GM19397 (cell line): ENCODE measurements around the gene DIO1.

Source experiments
- ATAC-seq: cut with Tn5 transposase; IDR thresholded peaks from one replicate; pipeline ENCODE4 v1.9.1; 2021; ENCODE audit warnings: mild to moderate bottlenecking, moderate library complexity; ENCODE audit not compliant: unreplicated experiment

Gene DIO1

DNA sequence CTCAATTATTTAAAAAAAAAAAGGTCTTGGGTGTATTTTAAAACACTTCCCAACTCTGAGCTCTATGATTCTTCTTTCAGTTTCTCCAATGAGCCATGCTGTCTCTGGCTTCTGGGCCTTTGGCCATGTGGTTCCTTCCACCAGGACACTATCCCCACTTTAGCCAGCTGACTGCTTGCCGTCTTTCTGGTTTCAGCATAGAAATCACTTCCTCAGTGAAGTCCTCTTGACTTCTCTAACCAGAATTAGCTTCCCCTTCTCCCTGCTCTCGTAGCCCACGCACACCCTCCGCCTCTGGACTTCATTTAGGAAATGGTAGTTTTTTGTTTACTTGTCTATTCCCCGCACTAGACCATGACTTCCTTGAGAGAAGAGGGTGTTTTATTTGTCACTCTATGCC is 1.1 kb upstream of the DIO1 start:
- no peak for ATAC-seq

GRCh38 chr1:53894644-53895043 is 657 bp downstream of the DIO1 start:
- no peak for ATAC-seq

DNA sequence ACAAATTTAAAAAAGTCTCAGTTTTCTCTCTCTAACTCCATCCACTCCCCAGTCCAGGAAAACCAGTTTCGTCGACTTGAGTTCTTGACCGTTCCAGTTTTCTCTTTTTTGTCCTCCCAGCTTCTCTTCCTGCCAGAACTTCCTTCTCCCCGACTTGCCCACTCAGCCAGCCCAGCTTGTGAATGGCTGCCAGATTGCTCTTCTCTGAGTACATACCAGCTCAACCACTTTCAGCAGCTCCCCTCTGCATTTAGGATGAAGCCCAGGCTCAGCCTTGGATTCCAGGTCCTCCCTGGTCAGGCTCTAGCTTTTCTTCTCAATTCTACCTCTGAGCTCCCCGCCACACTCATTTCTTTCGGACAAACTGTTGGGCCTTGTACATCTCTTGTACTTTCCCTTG is 1.4 kb downstream of the DIO1 start:
- no peak for ATAC-seq

- no peak for ATAC-seq
These were observed 2.7 kb downstream of the DIO1 start for GRCh38 chr1:53896635-53897229.

DNA sequence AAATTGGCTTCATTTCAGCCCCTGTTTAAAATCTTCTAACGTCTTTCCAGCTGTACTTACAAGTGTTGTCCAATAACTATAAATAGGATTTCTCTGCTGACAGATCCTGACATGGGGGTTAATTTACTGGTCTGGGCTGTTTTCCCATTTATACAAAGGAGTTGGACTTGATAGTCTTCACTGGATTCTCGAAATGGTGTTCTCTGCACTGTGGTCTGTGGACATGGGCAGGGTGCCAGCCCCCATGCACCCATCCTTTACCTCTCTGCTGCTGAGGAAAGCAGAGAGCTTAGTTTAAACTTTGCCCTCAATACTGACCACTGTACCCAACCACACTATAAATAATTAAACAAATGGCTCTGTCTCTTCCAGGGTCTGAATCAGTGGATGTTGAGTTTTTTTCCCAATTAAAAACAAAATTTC is 5.2 kb downstream of the DIO1 start:
- no peak for ATAC-seq

GRCh38 chr1:53899708-53900107 is 5.7 kb downstream of the DIO1 start:
- ATAC-seq, result no peak

DNA sequence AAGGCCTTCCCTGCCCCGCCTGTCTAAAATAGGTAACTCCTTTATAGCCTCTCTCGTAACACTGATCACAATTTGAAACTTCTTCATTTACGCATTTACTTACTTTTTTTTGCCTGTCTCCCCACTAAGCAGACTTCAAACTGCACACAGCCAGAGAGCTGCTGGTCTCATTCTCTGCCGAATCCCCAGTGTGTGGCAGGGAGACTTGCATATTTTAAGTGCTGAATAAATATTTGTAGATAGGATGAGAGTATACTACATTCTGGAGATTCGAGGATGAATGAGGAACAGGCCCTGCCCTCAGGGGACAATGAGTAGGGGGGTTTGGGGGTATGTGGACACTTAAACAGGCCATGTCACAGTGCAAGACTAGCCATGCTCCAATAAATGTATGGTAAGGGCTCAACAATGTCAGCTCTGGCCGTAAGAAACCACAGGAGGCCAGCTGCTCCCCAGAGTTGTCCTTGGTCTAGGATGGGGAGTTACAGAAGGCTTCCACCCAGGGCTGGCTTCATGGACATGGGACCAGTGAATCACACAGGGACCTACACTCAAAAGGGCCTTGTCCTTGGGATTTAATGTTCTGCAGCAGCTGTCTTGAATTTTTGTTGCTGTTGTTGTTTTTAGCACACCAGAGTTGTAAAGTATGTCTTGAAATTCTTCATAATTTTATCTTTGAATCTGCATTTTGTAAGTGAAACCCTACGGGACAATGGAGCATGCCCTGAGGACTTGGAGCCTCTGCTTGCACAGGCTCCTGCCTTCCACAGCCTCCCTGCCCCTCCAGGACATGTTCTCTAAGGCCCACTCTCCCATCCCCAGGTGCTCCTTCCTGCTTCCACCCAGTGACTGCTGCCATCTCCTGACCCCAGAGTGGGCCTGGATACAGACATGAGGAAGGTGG is 8.5 kb downstream of the DIO1 start:
- ATAC-seq, result no peak

DNA sequence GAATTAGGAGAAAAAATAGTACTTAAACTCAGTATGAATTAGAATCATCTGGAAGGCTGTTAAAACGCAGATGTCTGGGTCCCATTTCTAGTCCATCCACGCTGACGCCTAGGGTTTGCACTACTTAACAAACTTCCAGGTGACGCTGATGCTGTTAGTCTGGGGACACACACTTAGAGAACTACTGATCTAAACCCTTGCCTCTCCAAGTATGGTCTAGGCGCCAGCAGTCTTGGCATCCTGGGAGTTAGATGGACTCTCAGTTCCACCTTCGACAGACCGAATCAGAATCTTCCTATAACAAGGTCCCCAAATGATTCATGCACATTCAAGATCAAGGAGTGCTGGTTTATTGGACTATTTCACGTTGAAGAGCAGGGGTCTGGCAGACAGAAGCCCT is 11.5 kb downstream of the DIO1 start:
- no peak for ATAC-seq

DNA sequence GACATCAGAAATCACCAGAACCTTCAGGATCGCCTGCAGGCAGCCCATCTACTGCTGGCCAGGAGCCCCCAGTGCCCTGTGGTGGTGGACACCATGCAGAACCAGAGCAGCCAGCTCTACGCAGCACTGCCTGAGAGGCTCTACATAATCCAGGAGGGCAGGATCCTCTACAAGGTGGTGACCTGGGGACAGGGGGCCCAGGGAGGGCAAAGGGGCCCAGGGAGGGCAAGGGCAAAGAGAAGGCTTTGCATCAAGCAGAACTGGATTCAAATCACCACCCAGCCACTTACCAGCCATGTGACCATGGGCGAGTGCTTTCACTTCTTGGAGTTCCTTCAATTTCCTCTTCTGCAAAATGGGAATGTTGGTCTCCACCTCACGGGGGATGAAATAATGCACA is 12.1 kb downstream of the DIO1 start:
- no peak for ATAC-seq

DNA sequence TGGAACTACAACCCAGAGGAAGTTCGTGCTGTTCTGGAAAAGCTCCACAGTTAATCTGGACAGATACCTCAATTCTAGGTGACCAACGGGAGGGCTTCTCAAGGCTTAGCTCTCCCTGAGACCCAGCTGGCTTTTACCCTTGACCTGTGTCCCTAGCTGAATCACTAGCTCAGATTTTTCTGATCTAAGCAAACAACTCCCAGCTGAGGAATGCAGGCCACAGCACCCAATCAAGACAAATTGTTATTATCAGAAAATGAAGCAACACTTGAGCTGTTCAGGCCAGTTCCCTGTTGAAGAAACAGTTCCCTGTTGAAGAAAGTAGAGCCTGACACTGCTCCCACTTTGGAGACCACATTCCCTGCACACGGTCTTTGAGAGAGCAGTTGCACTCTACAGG is 16.0 kb downstream of the DIO1 start:
- no peak for ATAC-seq

DNA sequence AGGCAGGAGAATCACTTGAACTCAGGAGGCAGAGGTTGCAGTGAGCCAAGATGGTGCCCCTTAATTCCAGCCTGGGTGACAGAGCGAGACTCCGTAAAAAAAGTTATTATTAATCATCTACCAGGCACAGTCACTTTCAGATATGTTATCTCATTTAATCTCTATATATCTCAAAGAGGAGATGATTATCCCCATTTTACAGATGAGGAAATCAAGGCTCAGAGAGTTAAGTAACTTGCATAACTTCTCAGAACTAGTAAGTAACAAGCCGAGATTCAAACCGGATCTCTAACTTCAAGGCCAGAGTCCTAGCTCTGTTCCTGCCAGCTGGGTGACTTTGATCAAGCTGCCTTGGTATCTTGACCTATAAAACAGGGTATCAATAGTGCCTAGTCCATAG is 17.5 kb downstream of the DIO1 start:
- no peak for ATAC-seq

DNA sequence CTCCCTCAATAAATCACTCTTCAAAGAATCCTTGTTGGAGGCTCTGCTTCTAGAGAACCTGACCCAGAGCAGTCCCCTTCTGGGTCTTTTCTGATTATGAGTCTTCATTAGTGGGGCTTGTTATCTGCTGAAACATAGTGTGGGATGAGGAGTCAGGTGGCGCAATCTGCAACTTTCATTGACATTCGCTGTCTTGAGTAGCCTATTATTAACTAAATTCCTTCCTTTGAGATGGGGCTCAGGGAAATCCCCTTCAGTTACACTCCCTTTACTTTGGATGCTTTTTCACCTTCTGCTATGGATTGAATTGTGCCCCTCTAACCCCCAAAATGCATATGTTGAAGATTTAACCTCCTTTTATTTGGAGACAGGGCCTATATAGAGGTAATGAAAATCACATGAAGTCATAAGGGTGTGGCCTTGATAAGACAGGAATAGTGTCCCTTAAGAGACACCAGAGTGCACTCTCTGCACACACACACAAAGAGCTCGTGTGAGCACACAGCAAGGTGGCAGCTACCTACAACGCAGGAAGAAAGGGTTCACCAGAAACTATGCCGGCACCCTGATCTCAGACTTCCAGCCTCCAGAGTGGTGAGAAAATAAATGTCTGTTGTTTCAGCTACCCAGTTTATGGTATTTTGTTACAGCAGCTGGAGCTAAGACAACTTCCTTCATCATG is 19.5 kb downstream of the DIO1 start:
- ATAC-seq, result no peak

GRCh38 chr1:53918343-53918742 is 24.4 kb downstream of the DIO1 start:
- ATAC-seq, result no peak

- no peak for ATAC-seq
These were observed 25.7 kb downstream of the DIO1 start for GRCh38 chr1:53919675-53920066.

DNA sequence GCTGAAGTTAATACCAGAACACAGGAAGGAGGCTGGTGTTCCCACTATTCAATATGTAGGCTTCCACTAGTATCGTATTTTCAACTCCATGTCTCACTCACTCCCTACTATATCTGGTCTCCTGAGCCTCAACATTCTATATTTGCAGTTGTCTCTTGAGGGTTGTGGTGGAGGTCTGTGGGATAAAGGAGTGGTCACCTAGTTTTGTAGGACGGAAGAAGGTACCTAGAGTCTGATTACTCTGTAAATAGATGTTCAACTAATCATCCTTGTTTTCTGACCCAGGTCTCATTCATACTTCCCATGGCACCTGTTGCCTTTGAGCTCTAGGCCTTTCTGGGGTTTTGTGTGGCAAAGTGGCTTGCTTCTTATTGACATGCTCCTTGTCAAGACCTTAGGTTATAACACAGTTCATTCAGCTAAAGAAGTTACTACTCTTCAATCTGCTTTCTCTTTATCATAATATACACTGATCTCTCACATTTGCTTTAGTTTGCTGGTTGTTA is 33.4 kb downstream of the DIO1 start:
- ATAC-seq, result no peak

DNA sequence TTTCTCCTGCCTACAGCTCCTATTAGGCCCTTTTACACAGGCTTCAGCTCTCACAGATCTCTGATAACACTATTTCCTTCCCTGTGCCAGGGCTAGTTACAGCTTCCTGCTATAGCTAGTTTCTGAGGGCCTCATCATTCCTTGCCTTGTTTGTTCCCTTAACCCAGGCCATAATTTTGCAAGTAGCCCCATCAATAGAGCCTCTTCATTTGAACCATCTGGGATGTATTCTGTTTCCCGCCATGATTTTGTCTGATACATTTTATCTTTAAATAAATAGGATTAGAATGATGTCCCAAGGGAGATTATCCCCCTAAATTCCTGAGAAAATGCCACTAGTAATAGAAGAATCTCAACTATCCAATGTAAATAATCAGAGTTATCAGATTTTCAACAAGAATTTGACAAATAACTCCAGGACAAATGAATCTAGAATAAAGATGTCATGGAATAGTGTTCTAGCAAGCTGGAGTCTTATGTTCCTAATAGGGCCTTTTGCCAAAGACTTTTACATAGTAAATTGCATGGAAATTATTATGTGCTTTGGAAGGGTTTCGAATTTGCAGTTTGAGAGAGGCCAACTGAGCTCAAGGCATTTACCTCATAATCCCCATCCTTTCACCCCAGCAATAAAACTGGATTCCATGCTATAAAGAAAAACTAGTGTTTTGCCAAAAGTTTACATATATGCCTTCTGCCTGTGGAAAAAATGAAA is 35.4 kb downstream of the DIO1 start:
- ATAC-seq, result no peak

- no peak for ATAC-seq
These were observed 36.9 kb downstream of the DIO1 start for GRCh38 chr1:53930932-53931331.

GRCh38 chr1:53931523-53931922 is 37.5 kb downstream of the DIO1 start:
- no peak for ATAC-seq

- ATAC-seq, result no peak
These were observed 40.3 kb downstream of the DIO1 start for GRCh38 chr1:53934170-53934765.

DNA sequence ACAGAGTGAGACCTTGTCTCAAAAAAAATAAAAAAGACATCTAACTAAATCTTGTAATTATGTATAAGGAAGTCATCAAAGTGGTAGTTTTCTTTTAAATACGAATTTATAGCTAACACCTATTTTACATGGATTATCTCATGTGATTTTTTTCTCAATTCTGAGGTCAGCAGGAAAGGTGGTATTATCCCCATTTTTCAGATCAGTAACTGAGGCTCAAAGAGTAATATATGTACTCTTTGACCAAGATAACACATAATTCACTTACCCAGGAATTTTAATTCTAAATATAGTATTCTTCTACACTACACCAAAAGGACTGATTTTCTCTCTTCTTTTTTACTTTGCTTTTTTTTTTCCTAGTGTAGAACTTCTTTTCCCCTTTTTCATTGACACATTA is 42.4 kb downstream of the DIO1 start:
- no peak for ATAC-seq
